Measurements from ENCODE around the gene KANSL2.

GRCh38 chr12:48681399-48681709 is 684 bp downstream of the KANSL2 start:
- TF ChIP-seq CTCF (conservative IDR thresholded peaks at IDR 0.05; ENCODE audit: low read length) (no peak), EZH2phosphoT487 (IDR thresholded peaks at IDR 0.05; ENCODE audit: borderline replicate concordance, low read depth, low read length) (no peak)

Data from OCI-LY7 (cell line).